ENCODE results near the gene BUB1. TPM values are rescaled to one million over a fixed set of nuclear protein-coding genes. Genes with fewer than 3 reads are reported as not detected.
A peak's percentile ranks its signal among the peaks of the same experiment; 100 is the strongest.

Gene BUB1
- 80.4 and 83.8 TPM in 2 replicates for total RNA-seq
- long read RNA-seq, transcript BUB1-201 (25 exons, 3,507 nt) = major isoform, 208 of 331 reads
- long read RNA-seq, partial matches to known transcripts = 99 of 331 reads
- long read RNA-seq, other reads (novel, unspliced or antisense) = 21 of 331 reads

- peak within 1 kb of the TSS; percentile 96 for H3K27ac Mint-ChIP-seq (ENCODE audit: unreplicated experiment)
- H3K36me3 Mint-ChIP-seq (ENCODE audit: low read depth) = peaks cover 2% of the 10 kb centered on the region
- peak; percentile 94 for DNase-seq (ENCODE audit: low read depth, low spot score)
- peaks cover 2% of the 10 kb centered on the region for H3K9me3 Mint-ChIP-seq
- no peaks in the 10 kb centered on the region for H3K27me3 Mint-ChIP-seq (ENCODE audit: low read depth)
- peak within 1 kb of the TSS; percentile 98 for H3K4me3 Mint-ChIP-seq
- peaks cover 41% of the 10 kb centered on the region for H3K4me1 Mint-ChIP-seq
- TF ChIP-seq CTCF (conservative IDR thresholded peaks at IDR 0.05) = no peak
These were observed at the start of gene BUB1 for GRCh38 chr2:110677530-110678456. Gene BUB1 (minus strand): TSS chr2:110678063. CDS start chr2:110677995, 68 bp downstream.

- Mint-ChIP-seq H3K4me1 (peaks cover 2% of the 10 kb centered on the region), H3K27ac (ENCODE audit: unreplicated experiment) (no peak overlapping the region), H3K36me3 (ENCODE audit: low read depth) (peaks cover 7% of the 10 kb centered on the region), H3K27me3 (ENCODE audit: low read depth) (peaks cover 41% of the 10 kb centered on the region), H3K4me3 (no peak overlapping the region), H3K9me3 (no peaks in the 10 kb centered on the region)
- DNase-seq (ENCODE audit: low read depth, low spot score) = no peak
- TF ChIP-seq CTCF (conservative IDR thresholded peaks at IDR 0.05) = no peak
These were observed 48.4 kb upstream of the BUB1 start for GRCh38 chr2:110726285-110726684.

- no peak for DNase-seq (ENCODE audit: low read depth, low spot score)
- no peaks in the 10 kb centered on the region for H3K9me3 Mint-ChIP-seq
- no peak overlapping the region for H3K27ac Mint-ChIP-seq (ENCODE audit: unreplicated experiment)
- TF ChIP-seq CTCF (conservative IDR thresholded peaks at IDR 0.05) = no peak
- H3K36me3 Mint-ChIP-seq (ENCODE audit: low read depth) = peaks cover 3% of the 10 kb centered on the region
- H3K4me3 Mint-ChIP-seq = no peak overlapping the region
- H3K27me3 Mint-ChIP-seq (ENCODE audit: low read depth) = peaks cover 37% of the 10 kb centered on the region
- no peaks in the 10 kb centered on the region for H3K4me1 Mint-ChIP-seq
These were observed 48.0 kb upstream of the BUB1 start for GRCh38 chr2:110725859-110726258.

- Mint-ChIP-seq H3K36me3 (ENCODE audit: low read depth) (no peaks in the 10 kb centered on the region), H3K27me3 (ENCODE audit: low read depth) (peaks cover 32% of the 10 kb centered on the region), H3K27ac (ENCODE audit: unreplicated experiment) (no peak overlapping the region), H3K9me3 (no peaks in the 10 kb centered on the region), H3K4me3 (no peak overlapping the region), H3K4me1 (no peaks in the 10 kb centered on the region)
- no peak for TF ChIP-seq CTCF (conservative IDR thresholded peaks at IDR 0.05)
- DNase-seq (ENCODE audit: low read depth, low spot score) = no peak
These were observed 47.5 kb upstream of the BUB1 start for GRCh38 chr2:110725370-110725769.

GRCh38 chr2:110724820-110725219 is 47.0 kb upstream of the BUB1 start:
- H3K4me3 Mint-ChIP-seq = no peak overlapping the region
- no peaks in the 10 kb centered on the region for H3K36me3 Mint-ChIP-seq (ENCODE audit: low read depth)
- no peaks in the 10 kb centered on the region for H3K9me3 Mint-ChIP-seq
- no peaks in the 10 kb centered on the region for H3K4me1 Mint-ChIP-seq
- TF ChIP-seq CTCF (conservative IDR thresholded peaks at IDR 0.05) = no peak
- no peak overlapping the region for H3K27ac Mint-ChIP-seq (ENCODE audit: unreplicated experiment)
- H3K27me3 Mint-ChIP-seq (ENCODE audit: low read depth) = peaks cover 26% of the 10 kb centered on the region
- no peak for DNase-seq (ENCODE audit: low read depth, low spot score)
